ENCODE results near the gene HIVEP1.
A peak's percentile ranks its signal among the peaks of the same experiment; 100 is the strongest.

Gene HIVEP1

GRCh38 chr6:12012038-12012557 is at the start of gene HIVEP1:
HIVEP1 (plus strand) TSS chr6:12012312; CDS start chr6:12015629, 3,317 bp downstream.
- DNase-seq: peak; percentile 33

- no peak for DNase-seq
Measured at GRCh38 chr6:11963756-11964500, 48.2 kb upstream of the HIVEP1 start.

- DNase-seq: peak; percentile 55
Measured at GRCh38 chr6:11964729-11965335, 47.3 kb upstream of the HIVEP1 start.

DNA sequence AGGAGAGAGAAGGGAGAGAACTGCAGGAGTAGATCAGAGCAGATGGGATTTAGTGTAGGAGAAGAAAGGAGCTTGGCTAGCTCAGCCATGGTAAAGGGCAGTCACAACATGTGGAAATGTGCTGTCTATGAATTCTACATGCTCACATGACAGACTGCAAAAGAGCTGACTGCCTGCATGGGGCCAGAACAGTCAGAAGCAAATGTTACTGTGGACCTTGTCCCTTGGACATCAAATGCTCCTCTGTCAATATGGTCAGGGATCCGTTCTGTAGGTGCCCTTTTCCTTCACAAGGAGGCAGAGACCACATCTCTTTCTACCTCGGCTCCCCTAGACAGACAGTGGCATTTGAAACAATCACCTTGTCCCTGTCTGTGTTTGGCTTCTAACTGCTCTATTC is 46.6 kb upstream of the HIVEP1 start:
- no peak for DNase-seq

DNA sequence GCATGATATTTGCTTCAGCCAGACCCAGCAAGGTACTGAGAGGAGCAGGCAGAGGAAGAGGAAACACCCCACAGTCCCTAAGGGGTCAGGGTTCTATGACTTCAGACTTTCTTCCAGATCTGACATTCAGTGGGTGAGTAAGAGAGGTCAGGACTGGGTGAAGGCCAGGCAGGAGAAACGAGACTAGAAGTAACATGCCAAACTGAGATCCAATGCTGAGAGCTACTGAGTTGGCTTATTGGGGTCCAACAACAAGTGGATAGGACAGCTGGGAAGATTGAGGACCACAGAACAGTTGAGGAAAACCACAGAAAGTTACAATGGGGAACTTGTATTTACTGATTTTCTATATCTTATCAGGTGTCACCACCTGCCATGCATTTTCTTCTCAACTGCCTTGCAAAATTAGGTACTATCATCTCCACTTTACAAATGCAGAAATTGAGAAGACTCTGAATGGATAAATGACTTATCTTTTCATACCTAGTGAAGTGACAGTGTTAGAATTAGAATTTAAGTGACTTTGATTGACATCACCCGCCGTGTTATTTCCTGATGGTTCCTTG is 43.8 kb upstream of the HIVEP1 start:
- DNase-seq: no peak

DNA sequence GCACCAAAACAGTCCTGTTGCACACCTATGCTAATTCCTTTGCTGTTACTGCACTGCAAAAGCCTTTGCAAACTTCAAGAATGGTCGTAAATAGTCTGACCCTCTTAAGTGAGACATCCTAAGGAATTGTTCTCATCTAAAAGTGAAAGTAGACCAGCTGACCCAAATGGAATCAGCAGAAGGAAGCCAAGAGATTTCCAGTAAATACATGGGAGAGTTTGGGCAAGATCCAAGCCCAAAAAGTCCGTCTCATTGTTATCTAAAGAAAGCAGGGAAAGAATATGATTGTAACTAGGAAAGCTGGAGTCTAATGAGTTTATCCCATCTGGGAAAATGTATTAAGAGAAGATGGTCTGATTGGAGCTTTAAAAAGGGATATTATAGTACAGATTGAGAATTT is 43.0 kb upstream of the HIVEP1 start:
- DNase-seq: peak; percentile 78

DNA sequence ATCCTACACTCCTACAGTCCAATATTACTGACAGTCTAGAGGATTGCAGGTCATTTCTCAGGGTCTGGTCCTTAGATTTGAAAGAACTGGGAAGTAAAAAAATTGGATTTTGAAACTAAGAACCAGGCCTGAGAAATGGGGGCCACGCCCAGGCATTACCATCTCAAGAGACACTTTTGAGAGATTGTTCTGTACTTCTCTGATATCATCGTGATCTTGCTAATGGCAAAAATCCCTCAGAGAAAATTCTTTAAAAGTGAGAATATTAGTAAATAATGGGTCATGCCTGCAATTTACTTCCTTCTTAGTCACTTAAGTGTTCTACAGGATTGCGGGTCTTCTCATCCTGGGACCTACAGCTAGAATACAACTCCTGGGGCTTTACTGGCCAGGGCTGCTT is 42.0 kb upstream of the HIVEP1 start:
- peak; percentile 14 for DNase-seq

DNA sequence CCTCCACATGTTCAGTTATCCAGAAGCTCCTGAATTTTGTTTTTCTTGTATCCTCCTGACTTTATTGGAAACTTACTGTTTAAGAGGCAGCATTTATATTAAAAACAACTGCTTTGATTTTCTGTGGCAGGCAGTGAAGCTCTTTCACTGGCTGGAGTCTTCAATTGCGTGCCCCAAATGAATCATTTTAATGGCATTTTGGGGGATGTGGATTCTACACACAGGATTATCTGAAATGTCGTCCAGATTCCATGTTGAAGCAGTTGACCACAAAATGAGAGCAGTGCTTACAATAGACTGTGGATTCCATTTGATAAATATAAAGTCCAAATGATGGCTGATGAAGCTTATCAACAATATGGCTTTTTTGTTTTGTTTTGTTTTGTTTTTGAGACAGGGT is 41.0 kb upstream of the HIVEP1 start:
- peak; percentile 98 for DNase-seq

GRCh38 chr6:11972270-11972669 is 39.8 kb upstream of the HIVEP1 start:
- DNase-seq: no peak

DNA sequence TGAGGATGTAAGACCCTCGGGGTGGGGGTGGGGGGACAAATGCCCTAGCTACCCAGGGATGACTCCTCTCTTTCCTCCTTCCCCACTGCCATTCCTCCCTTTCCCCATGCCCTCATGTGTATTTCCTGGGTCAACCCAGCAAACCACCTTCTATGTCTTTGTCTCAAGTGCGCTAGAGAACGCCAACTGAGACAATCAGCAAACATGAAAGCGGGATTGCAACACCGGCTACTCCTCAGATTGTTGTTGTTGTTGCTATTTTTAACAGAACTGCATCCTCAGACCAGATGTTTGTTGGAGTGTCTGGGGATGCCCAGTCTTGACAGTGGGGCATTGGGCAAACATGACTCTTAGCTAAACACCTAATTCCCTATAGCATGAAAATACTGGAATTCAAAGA is 39.3 kb upstream of the HIVEP1 start:
- no peak for DNase-seq

DNA sequence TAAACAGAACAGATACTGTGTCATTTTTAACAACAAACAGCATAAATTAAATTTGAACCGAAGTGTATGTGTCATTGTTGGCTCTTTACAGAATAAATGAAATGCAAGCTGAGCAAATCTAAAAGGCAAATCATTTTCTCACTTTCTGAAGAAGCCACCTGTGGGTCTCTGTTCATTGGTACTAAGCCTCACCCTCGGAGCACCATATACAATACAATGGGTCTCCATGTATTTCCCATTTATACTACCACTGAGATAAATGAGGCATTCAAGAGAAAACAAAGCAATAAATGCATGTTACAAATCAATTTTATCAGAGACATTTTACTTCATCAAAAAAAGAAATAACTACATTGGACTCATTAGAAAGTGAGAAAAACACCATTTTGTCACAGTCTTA is 38.9 kb upstream of the HIVEP1 start:
- DNase-seq: no peak

GRCh38 chr6:11974089-11974488 is 38.0 kb upstream of the HIVEP1 start:
- DNase-seq: peak; percentile 87

- DNase-seq: no peak
Measured at GRCh38 chr6:11975353-11975977, 36.6 kb upstream of the HIVEP1 start.

DNA sequence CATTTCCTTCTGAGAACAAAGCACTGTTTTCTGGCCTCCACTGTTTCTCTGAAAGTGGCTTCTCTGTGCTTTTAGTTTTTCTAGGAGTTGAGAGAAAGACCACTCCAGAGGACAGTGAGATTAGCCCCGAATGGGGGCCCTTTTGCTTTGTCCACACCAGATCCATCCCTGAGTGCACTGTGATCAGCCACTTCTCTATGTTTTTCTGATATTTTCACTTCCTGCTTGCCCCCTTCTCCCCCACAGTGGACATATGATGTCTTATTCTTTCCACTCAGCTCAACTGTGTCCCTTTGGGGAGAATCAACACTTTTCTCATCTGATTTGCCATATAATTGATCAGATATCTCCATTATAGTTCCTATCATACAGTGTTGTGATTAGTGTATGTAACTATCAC is 35.6 kb upstream of the HIVEP1 start:
- DNase-seq: no peak

DNA sequence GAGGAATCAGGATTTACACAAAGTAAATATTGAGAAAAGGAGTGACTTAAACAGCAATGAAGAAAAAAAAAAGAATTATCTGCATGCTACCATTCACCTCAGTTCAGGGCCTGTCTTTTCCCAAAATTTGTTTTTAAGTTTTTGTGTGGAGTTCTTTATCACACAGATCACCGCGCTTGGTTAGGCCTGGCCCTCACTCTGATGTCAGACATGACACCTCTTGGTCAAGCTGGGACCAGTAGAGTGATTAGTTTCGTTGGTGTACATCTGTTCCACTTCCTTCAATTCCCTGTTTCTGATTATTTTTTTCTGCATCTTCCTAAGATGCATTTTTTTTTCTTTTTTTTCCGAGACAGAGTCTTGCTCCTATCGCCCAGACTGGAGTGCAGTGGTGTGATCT is 34.9 kb upstream of the HIVEP1 start:
- DNase-seq: no peak

DNA sequence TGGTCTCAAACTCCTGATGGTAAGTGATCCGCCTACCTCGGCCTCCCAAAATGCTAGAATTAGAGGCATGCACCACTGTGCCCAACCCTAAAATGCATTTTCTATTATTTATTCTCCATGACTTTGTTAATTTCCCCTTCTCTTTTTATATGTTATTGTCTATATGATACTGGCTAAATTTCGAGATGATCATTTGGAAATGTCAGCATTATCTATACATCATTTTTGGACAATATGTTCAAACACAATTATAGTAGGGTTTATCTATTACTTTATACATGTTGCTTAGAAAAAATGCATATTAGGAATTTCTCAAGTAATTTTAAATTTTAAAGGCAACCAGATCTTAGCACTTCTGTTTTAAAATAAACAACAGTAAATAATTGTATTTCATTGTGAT is 34.4 kb upstream of the HIVEP1 start:
- DNase-seq: no peak

DNA sequence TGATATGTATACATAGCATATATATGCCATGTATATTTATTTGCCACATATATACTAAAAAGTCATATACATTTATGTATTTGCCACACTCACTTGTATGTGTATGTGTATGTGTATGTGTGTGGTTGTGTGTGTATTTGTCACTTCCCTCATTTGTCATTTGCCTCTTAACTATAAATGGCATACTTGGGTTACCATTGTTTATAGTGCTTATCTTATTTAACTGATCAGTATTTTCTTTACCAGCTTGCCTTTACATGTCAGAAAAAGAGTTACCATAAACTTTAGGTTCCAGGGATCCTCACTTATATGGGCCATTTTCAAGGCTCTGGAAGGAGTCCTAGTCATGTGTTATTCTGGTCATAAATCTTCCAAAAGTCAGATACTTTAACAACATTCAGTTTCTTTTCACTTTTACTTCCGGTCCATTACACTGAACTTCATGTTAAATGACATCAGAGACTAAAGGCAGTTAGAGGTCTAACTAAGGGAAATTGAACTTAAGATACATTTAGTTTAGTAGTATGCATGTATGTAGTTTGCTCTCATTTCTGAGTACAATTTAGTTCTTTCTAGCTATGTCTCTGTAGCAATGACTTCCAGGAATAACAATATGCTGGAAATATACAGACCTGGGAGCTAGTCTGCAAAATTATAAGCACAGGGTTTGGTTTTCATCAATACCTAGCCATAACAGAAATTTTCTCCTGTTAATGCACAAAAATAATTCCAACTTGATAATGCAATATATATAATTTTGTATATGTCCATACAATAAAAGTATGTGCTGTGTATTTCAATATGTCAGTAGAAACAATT is 33.7 kb upstream of the HIVEP1 start:
- DNase-seq: no peak

GRCh38 chr6:11979866-11980265 is 32.2 kb upstream of the HIVEP1 start:
- DNase-seq: no peak

GRCh38 chr6:11983306-11983705 is 28.8 kb upstream of the HIVEP1 start:
- no peak for DNase-seq

- no peak for DNase-seq
Measured at GRCh38 chr6:11987386-11987785, 24.7 kb upstream of the HIVEP1 start.

DNA sequence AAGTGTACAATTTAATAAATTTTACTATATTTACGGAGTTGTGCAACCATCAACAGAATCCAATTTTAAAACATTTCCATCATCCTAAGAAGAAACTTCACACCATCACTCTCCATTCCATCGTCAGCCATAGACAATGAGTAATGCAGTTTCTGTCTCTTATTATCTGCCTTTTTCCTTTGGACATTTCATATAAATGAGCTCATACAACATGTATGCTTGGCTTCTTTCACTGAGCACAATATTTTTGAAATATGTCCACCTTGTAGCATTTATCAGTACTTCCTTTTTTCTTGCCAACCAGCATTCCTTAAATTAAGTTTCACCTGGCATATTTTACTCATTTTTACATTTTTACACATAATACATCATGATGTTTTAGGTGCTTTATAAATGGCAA is 22.7 kb upstream of the HIVEP1 start:
- DNase-seq: peak; percentile 80

DNA sequence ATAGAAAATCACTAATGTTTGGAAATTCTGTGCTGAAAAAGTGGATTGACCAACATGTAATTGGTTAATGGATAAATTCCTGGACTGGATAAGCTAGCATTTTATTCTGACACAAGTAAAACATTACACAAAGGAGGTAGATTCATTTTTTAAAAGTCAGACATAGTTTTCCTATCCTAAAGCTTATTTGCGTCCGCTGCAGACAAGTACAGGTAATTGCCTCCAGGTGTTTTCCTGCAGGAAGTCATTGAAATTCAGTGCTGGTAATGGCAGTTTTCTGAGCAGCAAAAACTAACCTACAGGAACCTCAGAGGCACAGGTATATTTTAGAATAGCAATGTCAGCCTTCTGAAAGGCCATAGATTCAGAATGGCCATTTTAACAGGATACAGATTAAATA is 20.0 kb upstream of the HIVEP1 start:
- DNase-seq: no peak

Data from fibroblast of skin of right biceps (primary cell).